SK-N-SH (cell line): ENCODE results near the gene ONECUT1. TPM values are rescaled to one million over a fixed set of nuclear protein-coding genes. Genes with fewer than 3 reads are reported as not detected.
A peak's percentile ranks its signal among the peaks of the same experiment; 100 is the strongest.

Source experiments
- CTCF ChIA-PET: fragments of 300-600, 350-600 bp; formaldehyde crosslinking; extraction: SDS; loops from one replicate; lab custom pipeline; 2021; lab: Yijun Ruan, JAX
- POLR2A ChIA-PET: fragments of 350-600 bp; sonication (Branson Sonifier 250); formaldehyde crosslinking; extraction: SDS; loops from one replicate; lab custom pipeline; 2020; ENCODE audit warnings: antibody characterized with exemption, inconsistent platforms; lab: Yijun Ruan, JAX
- DNase-seq: peaks from one replicate; pipeline ENCODE4 v3.0.0; 2012
- H2AFZ ChIP-seq: fragments of 200-600 bp; sonication (generic); 2 replicates; pipeline ENCODE4 v1.8.1; 2016; ENCODE audit warnings: antibody characterized with exemption, mild to moderate bottlenecking, low read depth
- H3F3A ChIP-seq: fragments of 200-600 bp; sonication (generic); replicated peaks from 2 replicates; pipeline ENCODE3; 2016; ENCODE audit warnings: antibody characterized with exemption, mild to moderate bottlenecking; ENCODE audit not compliant: insufficient read depth
- H3K27ac ChIP-seq, 2 experiments: fragments of 200-500 bp in 1 of 2; fragments of 200-600 bp in 1 of 2; sonication (Bioruptor generic) in 1 of 2; sonication (generic), shearing (Covaris generic) in 1 of 2; 2 replicates each; pipeline versions ENCODE4 v1.5.1 to v1.6.1; 2014 to 2016; ENCODE audit warnings: low read depth in 2 of 2, inconsistent platforms in 1 of 2, low read length in 1 of 2, mild to moderate bottlenecking in 1 of 2, mixed read lengths in 1 of 2
- H3K27me3 ChIP-seq: fragments of 200-600 bp; sonication (generic), shearing (Covaris generic); 2 replicates; pipeline ENCODE4 v1.6.1; 2016; ENCODE audit warnings: mixed run types; ENCODE audit not compliant: insufficient read depth
- H3K36me3 ChIP-seq, 2 experiments: fragments of 200-500 bp in 1 of 2; fragments of 200-600 bp in 1 of 2; sonication (Bioruptor generic) in 1 of 2; sonication (generic) in 1 of 2; replicated peaks in 1 of 2; 2 replicates each; pipeline versions ENCODE3 to v1.5.1; 2014 to 2016; ENCODE audit warnings: low read length in 1 of 2, mild to moderate bottlenecking in 1 of 2; ENCODE audit not compliant: insufficient read depth in 2 of 2, control insufficient read depth in 1 of 2
- H3K4me1 ChIP-seq, 2 experiments: fragments of 200-500 bp in 1 of 2; fragments of 200-600 bp in 1 of 2; sonication (Bioruptor generic) in 1 of 2; sonication (generic), shearing (Covaris generic) in 1 of 2; 2 replicates each; pipeline versions ENCODE4 v1.5.1 to v1.6.1; 2014 to 2016; ENCODE audit warnings: low read depth in 1 of 2, low read length in 1 of 2, mixed run types in 1 of 2; ENCODE audit not compliant: insufficient read depth in 2 of 2, control insufficient read depth in 1 of 2
- H3K4me2 ChIP-seq: fragments of 200-600 bp; sonication (generic), shearing (Covaris generic); 2 replicates; pipeline ENCODE4 v1.6.1; 2017; ENCODE audit warnings: mixed run types
- H3K4me3 ChIP-seq, 2 experiments: fragments of 200-500 bp in 1 of 2; fragments of 200-600 bp in 1 of 2; sonication (Bioruptor generic) in 1 of 2; sonication (generic), shearing (Covaris generic) in 1 of 2; 2 replicates each; pipeline versions ENCODE4 v1.5.1 to v1.8.1; 2014 to 2016; ENCODE audit warnings: low read depth in 2 of 2, inconsistent platforms in 1 of 2, low read length in 1 of 2, mild to moderate bottlenecking in 1 of 2, mixed read lengths in 1 of 2, moderate library complexity in 1 of 2
- H3K79me2 ChIP-seq: fragments of 200-600 bp; sonication (generic); 2 replicates; pipeline ENCODE4 v1.8.1; 2017; ENCODE audit warnings: mild to moderate bottlenecking; ENCODE audit not compliant: insufficient read depth
- H3K9ac ChIP-seq: fragments of 200-600 bp; sonication (generic); 2 replicates; pipeline ENCODE4 v1.6.1; 2017; ENCODE audit warnings: mixed run types
- H3K9me2 ChIP-seq: fragments of 200-600 bp; sonication (generic); 2 replicates; pipeline ENCODE4 v1.6.1; 2017; ENCODE audit warnings: mixed run types
- H3K9me3 ChIP-seq: fragments of 200-600 bp; sonication (generic); 2 replicates; pipeline ENCODE4 v1.6.1; 2017; ENCODE audit warnings: mixed run types, mild to moderate bottlenecking, moderate library complexity
- H4K20me1 ChIP-seq: fragments of 200-600 bp; sonication (generic); 2 replicates; pipeline ENCODE4 v1.6.1; 2017; ENCODE audit warnings: mild to moderate bottlenecking, mixed run types; ENCODE audit not compliant: insufficient read depth
- ELF1 ChIP-seq: IDR thresholded peaks from 2 replicates; pipeline ENCODE4 v1.4.0; 2012
- EP300 ChIP-seq, 2 experiments: IDR thresholded peaks; 2 replicates each; pipeline versions ENCODE4 v1.4.0 to v1.6.1; 2012; ENCODE audit warnings: borderline replicate concordance in 1 of 2, low read depth in 1 of 2, low read length in 1 of 2
- EZH2phosphoT487 ChIP-seq: fragments of 200-600 bp; sonication (generic); IDR thresholded peaks from 2 replicates; pipeline ENCODE4 v1.6.1; 2017; ENCODE audit warnings: low read depth, mixed run types, mild to moderate bottlenecking, antibody characterized with exemption, moderate library complexity, borderline replicate concordance
- JUND ChIP-seq: IDR thresholded peaks from 2 replicates; pipeline ENCODE4 v1.4.0; 2012
- NFIC ChIP-seq: IDR thresholded peaks from 2 replicates; pipeline ENCODE4 v1.4.0; 2012; ENCODE audit warnings: borderline replicate concordance
- RAD21 ChIP-seq: IDR thresholded peaks from 2 replicates; pipeline ENCODE4 v1.6.1; 2012; ENCODE audit warnings: mild to moderate bottlenecking, low read length
- RFX5 ChIP-seq: IDR thresholded peaks from 2 replicates; pipeline ENCODE4 v1.6.1; 2012; ENCODE audit warnings: mild to moderate bottlenecking, improper control_type of control experiment, low read length
- RXRA ChIP-seq: IDR thresholded peaks from 2 replicates; pipeline ENCODE4 v1.4.0; 2012; ENCODE audit warnings: low read depth, mild to moderate bottlenecking, borderline replicate concordance
- WGBS: methylation state at CpG from one replicate; pipeline ENCODE4 v1.1.6; 2017; ENCODE audit warnings: low lambda C conversion rate; 5-methylcytosine and 5-hydroxymethylcytosine counted together
- polyA plus RNA-seq, 3 experiments: library from polyadenylated mRNA; depleted of rRNA; stranded (reverse); fragments of >200 nt; gene quantifications; 2 replicates each; pipeline ENCODE4 v1.2.3, GENCODE V29; 2012
- TF ChIP-seq, protein P1 (sequence below): fragments of 150-350 bp; IDR thresholded peaks from 2 replicates; pipeline ENCODE4 v1.6.1; 2017; ENCODE audit warnings: antibody characterized with exemption, low read length, low read depth, borderline replicate concordance
- TF ChIP-seq, protein P2 (sequence below): IDR thresholded peaks from 2 replicates; pipeline ENCODE4 v1.4.0; 2012; ENCODE audit warnings: low read depth, borderline replicate concordance

The ONECUT1 gene
- polyA plus RNA-seq, 1 of the 3 experiments (the other 2 are of a cell fraction) = not detected

DNA sequence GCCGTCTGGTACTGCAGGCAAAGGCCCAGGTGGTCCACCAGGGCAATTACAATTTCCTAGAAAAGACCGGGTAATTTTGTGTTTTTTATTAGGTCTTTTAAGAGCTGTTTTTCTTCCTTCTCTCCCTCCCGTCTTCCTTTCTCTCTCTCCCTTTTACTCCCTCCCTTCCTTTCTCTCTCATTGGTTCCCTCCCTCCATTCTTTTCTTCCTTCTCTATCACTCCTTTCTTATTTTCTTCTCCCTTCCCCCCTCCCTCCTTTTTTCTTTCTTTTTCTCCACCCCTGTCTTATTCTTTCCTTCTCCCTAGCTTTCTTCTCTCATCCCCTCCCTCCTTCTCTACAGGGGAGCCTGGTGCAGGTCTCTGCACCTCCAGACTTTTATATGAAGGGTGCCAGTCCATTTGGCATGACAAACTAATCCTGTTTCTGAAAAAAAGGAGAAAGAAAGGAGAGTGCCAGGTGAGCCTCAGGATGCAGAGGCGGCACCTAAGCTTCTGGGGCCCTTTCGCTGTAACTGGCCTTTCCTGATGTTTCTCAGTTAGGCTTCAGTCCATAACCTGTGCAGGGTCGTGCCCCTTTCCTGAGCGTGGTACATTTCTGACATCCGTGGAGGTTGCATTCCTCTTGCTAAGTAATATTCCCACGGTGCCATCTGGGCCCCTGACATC is 9.1 kb upstream of the ONECUT1 start:
- Histone ChIP-seq H3K4me1 (no peaks in the 10 kb centered on the region; a peak in 1 of 4 replicates), H3K9me2 (no peaks in the 10 kb centered on the region), H4K20me1 (no peaks in the 10 kb centered on the region), H3K9me3 (no peaks in the 10 kb centered on the region)
- TF ChIP-seq EZH2phosphoT487 = peak; percentile 65; the same call in 1 of the 2 replicates
- TF ChIP-seq NFIC = no peak
- TF ChIP-seq, protein P1, sequence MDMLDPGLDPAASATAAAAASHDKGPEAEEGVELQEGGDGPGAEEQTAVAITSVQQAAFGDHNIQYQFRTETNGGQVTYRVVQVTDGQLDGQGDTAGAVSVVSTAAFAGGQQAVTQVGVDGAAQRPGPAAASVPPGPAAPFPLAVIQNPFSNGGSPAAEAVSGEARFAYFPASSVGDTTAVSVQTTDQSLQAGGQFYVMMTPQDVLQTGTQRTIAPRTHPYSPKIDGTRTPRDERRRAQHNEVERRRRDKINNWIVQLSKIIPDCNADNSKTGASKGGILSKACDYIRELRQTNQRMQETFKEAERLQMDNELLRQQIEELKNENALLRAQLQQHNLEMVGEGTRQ = no peak
- TF ChIP-seq, all 33 proteins: peak for 1
- H3K36me3 ChIP-seq = no peaks in the 10 kb centered on the region
- no peaks in the 10 kb centered on the region for H3K79me2 ChIP-seq
- no peak overlapping the region for H3K27ac ChIP-seq
- CTCF ChIA-PET = interaction anchor here (1.0 to 1.2 kb wide), 2 partner anchors 18 to 19 kb away, joined by 4 read pairs; no protein-coding TSS in a partner anchor
- 27% methylated on average over 9 of the region's 9 CpGs for WGBS
- no peak overlapping the region for H3K4me2 ChIP-seq
- POLR2A ChIA-PET = no interaction called here
- H2AFZ ChIP-seq = no peak overlapping the region
- H3K27me3 ChIP-seq = peaks cover 100% of the 10 kb centered on the region
- no peak for DNase-seq
- no peak overlapping the region for H3K9ac ChIP-seq
- no peaks in the 10 kb centered on the region for H3F3A ChIP-seq
- no peak overlapping the region for H3K4me3 ChIP-seq

DNA sequence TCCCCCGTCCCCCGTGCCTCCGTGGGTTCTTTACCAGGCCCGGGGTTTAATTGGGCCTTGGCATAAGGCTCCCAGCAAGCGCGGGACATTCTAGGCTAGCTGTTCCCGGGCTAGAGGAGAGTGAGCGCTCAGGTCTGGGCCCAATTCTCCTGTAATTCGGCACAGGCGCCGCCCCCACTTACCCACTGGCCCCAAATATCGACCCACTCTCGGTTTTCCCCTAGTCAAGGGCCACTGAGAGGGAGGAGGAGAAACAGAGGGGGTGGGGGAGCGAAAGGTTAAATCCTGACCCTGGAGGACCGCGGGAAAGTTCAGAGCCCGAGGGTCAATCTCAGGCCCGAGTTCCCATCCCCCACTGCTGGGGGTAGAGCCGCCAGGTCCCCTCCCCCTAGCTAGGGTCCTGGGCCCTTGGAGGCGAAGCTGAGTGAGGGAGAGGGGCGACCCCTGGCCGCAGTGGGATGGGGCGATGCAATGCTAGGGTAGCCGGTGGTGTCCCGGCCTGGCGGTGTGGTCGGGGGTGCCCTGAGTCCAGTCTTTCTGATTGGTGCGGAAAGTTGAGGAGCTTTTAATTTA is 8.5 kb upstream of the ONECUT1 start:
- no peak overlapping the region for H3K4me2 ChIP-seq
- POLR2A ChIA-PET = no interaction called here
- no peaks in the 10 kb centered on the region for H3K36me3 ChIP-seq
- no peaks in the 10 kb centered on the region for H3F3A ChIP-seq
- H2AFZ ChIP-seq = no peak overlapping the region
- CTCF ChIA-PET = interaction anchor here (0.9 to 1.2 kb wide), 3 partner anchors 17 to 32 kb away, joined by 3 to 4 read pairs (median 4); no protein-coding TSS in a partner anchor
- H3K27me3 ChIP-seq = peaks cover 99% of the 10 kb centered on the region
- no peaks in the 10 kb centered on the region for H3K79me2 ChIP-seq
- H4K20me1 ChIP-seq = no peaks in the 10 kb centered on the region
- no peak for DNase-seq
- TF ChIP-seq EP300 (IDR thresholded peaks at IDR 0.05; ENCODE audit: borderline replicate concordance in 1 of 2, low read depth in 1 of 2, low read length in 1 of 2) = no peak
- no peak for TF ChIP-seq ELF1
- TF ChIP-seq NFIC = no peak
- TF ChIP-seq, protein P2, sequence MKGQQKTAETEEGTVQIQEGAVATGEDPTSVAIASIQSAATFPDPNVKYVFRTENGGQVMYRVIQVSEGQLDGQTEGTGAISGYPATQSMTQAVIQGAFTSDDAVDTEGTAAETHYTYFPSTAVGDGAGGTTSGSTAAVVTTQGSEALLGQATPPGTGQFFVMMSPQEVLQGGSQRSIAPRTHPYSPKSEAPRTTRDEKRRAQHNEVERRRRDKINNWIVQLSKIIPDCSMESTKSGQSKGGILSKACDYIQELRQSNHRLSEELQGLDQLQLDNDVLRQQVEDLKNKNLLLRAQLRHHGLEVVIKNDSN = no peak
- no peak for TF ChIP-seq RXRA
- TF ChIP-seq RFX5 = no peak
- TF ChIP-seq JUND = no peak
- no peak for TF ChIP-seq RAD21
- H3K4me1 ChIP-seq = no peaks in the 10 kb centered on the region
- WGBS = 21% methylated on average over 17 of the region's 28 CpGs
- H3K9me3 ChIP-seq = no peaks in the 10 kb centered on the region
- no peak overlapping the region for H3K4me3 ChIP-seq
- no peak overlapping the region for H3K27ac ChIP-seq
- no peaks in the 10 kb centered on the region for H3K9me2 ChIP-seq
- H3K9ac ChIP-seq = no peak overlapping the region
